Right atrium auricular region (tissue), 2 donors: ENCODE data around the gene RAC2. TPM values are rescaled to one million over a fixed set of nuclear protein-coding genes. Genes with fewer than 3 reads are reported as not detected.

ENCODE experiments used
- DNase-seq: peaks from one replicate; pipeline ENCODE4 v3.0.0-alpha.2; 2019; ENCODE audit warnings: low spot score
- H3K27ac ChIP-seq, 2 donors: fragments of 200-600 bp; sonication (generic); 1 replicate in 1 of 2; 2 replicates in 1 of 2; pipeline ENCODE4 v1.5.1; 2016 to 2019
- H3K27me3 ChIP-seq, 2 donors: fragments of 200-600 bp; sonication (generic); one replicate each; pipeline versions ENCODE4 v1.5.1 to v1.6.0; 2017 to 2019
- H3K36me3 ChIP-seq: fragments of 200-600 bp; sonication (generic); one replicate; pipeline ENCODE4 v1.5.1; 2016
- H3K4me1 ChIP-seq, 2 donors: fragments of 200-600 bp; sonication (generic); one replicate each; pipeline versions ENCODE4 v1.5.1 to v1.6.0; 2017 to 2019
- H3K4me3 ChIP-seq, 2 donors: fragments of 200-600 bp; sonication (generic); 1 replicate in 1 of 2; 2 replicates in 1 of 2; pipeline ENCODE4 v1.5.1; 2017 to 2019; ENCODE audit warnings: mild to moderate bottlenecking in 1 of 2, moderate library complexity in 1 of 2
- H3K9me3 ChIP-seq, 2 donors: fragments of 200-600 bp; sonication (generic); one replicate each; pipeline ENCODE4 v1.5.1; 2019
- total RNA-seq, 2 donors: library from RNA; depleted of rRNA; stranded (reverse); fragments of >200 nt; gene quantifications; one replicate each; pipeline ENCODE4 v1.1.0, GENCODE V29; 2016
- TF ChIP-seq, protein P1 (sequence below), 2 donors: fragments of 200-600 bp; sonication (generic); IDR thresholded peaks; one replicate each; pipeline ENCODE4 v1.5.1; 2019; ENCODE audit warnings: antibody characterized with exemption in 2 of 2

RAC2 gene
- total RNA-seq, 2 donors from 2014 or later: 2.9 to 10.3 TPM

DNA sequence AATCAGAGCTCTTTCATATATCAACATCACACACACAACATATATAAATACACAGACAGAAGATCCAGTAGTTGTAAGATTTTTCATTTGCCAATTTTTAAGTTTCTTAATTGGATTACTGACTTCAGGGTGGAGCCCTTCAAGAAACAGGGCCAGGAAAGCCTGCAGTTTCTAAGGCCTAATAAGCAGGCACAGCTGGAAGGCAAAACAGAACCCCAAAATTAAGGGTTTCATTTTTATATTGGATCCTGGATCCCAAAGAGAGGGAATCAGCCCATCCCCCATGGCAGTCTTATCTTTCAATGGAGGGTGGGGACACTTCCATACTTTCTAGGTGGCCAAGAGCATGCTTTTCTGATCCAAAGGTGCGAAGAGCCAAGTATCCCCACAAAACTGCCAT, 51.3 kb downstream of the RAC2 start:
- no peaks in the 10 kb centered on the region for H3K9me3 ChIP-seq
- H3K4me1 ChIP-seq: peaks cover 0 to 56% of the 10 kb centered on the region in 2 donors
- H3K27ac ChIP-seq: peak overlapping the region in 1 of 2 donors; percentile 47
- TF ChIP-seq, protein P1, sequence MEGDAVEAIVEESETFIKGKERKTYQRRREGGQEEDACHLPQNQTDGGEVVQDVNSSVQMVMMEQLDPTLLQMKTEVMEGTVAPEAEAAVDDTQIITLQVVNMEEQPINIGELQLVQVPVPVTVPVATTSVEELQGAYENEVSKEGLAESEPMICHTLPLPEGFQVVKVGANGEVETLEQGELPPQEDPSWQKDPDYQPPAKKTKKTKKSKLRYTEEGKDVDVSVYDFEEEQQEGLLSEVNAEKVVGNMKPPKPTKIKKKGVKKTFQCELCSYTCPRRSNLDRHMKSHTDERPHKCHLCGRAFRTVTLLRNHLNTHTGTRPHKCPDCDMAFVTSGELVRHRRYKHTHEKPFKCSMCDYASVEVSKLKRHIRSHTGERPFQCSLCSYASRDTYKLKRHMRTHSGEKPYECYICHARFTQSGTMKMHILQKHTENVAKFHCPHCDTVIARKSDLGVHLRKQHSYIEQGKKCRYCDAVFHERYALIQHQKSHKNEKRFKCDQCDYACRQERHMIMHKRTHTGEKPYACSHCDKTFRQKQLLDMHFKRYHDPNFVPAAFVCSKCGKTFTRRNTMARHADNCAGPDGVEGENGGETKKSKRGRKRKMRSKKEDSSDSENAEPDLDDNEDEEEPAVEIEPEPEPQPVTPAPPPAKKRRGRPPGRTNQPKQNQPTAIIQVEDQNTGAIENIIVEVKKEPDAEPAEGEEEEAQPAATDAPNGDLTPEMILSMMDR (IDR thresholded peaks at IDR 0.05): no peak
- no peaks in the 10 kb centered on the region for H3K27me3 ChIP-seq
- no peaks in the 10 kb centered on the region for H3K36me3 ChIP-seq
- DNase-seq: no peak
- H3K4me3 ChIP-seq: no peak overlapping the region

DNA sequence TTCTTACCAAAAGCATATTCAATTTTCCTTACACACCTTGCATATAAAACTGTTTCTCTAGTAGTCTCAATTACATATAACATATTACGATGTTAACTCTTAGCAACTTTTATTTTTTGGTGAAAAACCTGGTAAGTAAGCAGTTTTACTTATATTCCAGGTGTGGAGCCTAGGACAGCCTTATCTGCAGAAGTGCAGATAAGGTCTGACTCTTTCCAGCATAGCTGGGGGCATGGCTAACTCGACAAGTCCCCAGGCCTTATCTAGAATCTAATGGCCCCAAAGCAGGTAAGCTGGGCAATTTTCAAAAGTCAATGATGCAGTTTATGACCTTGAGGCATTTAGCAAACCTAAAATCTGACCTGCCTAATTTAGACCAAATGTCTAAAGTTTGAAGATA, 51.9 kb downstream of the RAC2 start:
- Histone ChIP-seq H3K9me3 (no peaks in the 10 kb centered on the region), H3K27me3 (no peaks in the 10 kb centered on the region), H3K4me3 (no peak overlapping the region), H3K4me1 (peaks cover 0 to 56% of the 10 kb centered on the region in 2 donors), H3K27ac (no peak overlapping the region), H3K36me3 (no peaks in the 10 kb centered on the region)
- TF ChIP-seq, protein P1 (IDR thresholded peaks at IDR 0.05): no peak
- DNase-seq: no peak

DNA sequence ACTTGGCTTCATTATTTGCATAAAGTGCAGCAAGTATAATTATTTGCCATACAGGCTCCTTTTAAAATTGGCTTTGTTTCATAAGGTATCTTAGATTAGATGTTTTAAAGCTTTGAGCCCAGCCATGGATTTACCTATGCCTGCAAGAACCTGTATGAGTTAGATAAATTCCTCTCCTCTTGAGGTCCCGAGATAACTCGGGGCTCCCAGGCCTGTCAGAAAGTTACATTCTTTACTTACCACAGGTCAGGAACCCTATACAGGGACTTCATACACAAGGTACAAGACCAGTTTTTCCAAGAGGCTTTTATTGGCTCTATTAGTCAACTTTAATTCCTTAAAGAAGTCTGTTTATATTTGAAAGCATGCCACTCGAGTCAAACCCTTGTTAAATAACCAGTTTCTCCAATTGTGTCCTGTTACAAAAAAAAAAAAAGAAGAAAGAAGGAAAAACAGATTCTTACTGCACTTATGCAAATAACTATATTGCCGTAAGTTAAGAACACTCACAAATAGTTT, 53.7 kb downstream of the RAC2 start:
- Histone ChIP-seq H3K27me3 (no peaks in the 10 kb centered on the region), H3K4me1 (peaks cover 0 to 50% of the 10 kb centered on the region in 2 donors), H3K9me3 (no peaks in the 10 kb centered on the region), H3K36me3 (no peaks in the 10 kb centered on the region), H3K27ac (no peak overlapping the region), H3K4me3 (no peak overlapping the region)
- TF ChIP-seq, protein P1 (IDR thresholded peaks at IDR 0.05): no peak
- no peak for DNase-seq

DNA sequence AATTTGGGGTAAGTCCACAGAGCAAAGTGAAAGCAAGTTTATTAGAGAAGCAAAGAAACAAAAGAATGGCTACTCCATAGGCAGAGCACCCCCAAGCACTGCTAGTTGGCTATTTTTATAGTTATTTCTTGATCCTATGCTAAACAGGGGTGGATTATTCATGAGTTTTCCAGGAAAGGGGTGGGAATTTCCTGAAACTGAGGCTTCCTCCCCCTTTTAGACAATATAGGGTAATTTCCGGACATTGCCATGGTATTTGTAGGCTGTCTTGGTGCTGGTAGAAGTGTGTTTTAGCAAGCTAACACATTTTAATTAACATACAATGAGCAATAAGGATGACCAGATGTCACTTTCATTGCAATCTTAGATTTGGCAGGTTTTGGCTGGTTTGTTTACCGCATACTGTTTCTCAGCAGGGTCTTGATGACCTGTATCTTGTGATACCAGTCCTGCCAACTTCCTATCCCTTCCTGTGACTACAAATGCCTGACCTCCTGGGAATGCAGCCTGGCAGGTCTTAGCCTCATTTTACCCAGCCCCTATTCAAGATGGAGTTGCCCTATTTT, 55.1 kb downstream of the RAC2 start:
- peaks cover 0 to 49% of the 10 kb centered on the region in 2 donors for H3K4me1 ChIP-seq
- H3K9me3 ChIP-seq: no peaks in the 10 kb centered on the region
- no peaks in the 10 kb centered on the region for H3K27me3 ChIP-seq
- H3K36me3 ChIP-seq: no peaks in the 10 kb centered on the region
- H3K4me3 ChIP-seq: no peak overlapping the region
- TF ChIP-seq, protein P1 (IDR thresholded peaks at IDR 0.05): no peak
- DNase-seq: no peak
- H3K27ac ChIP-seq: peak overlapping the region; percentile 82 to 91

DNA sequence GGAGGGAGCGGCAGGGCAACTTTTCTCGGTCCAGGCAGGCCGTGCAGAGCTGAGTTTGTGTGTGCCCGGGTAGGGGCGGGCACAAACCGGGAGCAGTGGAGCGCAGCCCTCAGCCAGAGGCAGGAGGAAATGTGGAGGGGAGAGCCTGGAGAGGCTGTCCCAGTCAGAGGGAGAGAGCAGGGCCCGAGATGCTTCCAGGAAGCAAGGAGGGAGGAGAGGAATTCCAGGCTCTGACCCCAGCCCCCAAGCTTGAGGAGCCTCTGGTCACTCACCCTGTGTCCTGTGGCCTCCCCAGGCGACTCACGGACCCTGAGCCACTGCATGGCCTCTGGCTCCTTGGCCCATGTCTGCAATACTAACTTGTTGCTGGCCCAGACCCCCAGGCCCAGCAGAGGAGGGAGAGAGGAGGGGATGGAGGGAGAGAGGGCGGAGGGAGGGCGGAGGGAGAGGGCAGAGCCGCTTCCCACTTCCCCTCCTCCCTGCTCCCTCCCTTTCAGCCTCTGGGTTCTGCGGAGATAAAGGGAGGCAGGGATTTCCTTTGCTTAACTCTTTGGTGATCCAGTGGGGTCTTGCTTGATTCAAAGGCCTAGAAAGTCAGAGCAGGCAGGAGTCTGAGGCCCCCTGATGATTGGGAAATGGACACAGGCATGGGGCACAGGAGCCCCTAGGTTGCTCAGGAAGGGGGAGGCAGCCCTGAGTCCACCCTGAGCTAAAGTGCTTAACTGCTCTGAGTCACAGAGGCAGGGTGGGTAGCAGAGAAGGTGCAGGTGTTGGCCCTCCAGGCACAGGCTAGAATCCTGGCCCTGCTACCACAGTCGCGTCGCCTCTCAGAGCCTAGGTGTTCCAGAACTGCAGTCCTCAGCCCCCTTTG, 55.9 kb downstream of the RAC2 start, which contains the start of gene C1QTNF6:
TSS of gene C1QTNF6 (minus strand) at position 357 of the 871 bp plus-strand sequence. CDS start at position 323, 34 bp downstream.
- H3K9me3 ChIP-seq: no peaks in the 10 kb centered on the region
- DNase-seq: no peak
- H3K27ac ChIP-seq: peak within 1 kb of the TSS; percentile 82 to 91
- peak within 1 kb of the TSS; percentile 32 to 39 for H3K4me3 ChIP-seq
- TF ChIP-seq, protein P1 (IDR thresholded peaks at IDR 0.05): no peak
- no peaks in the 10 kb centered on the region for H3K36me3 ChIP-seq
- H3K27me3 ChIP-seq: no peaks in the 10 kb centered on the region
- peaks cover 0 to 43% of the 10 kb centered on the region in 2 donors for H3K4me1 ChIP-seq
